ENCODE results near the gene CAMTA1.

Gene CAMTA1

GRCh38 chr1:7721940-7722669, 936.9 kb downstream of the CAMTA1 start:
- no peak for DNase-seq (ENCODE audit: low read depth in 2 of 2)

DNA sequence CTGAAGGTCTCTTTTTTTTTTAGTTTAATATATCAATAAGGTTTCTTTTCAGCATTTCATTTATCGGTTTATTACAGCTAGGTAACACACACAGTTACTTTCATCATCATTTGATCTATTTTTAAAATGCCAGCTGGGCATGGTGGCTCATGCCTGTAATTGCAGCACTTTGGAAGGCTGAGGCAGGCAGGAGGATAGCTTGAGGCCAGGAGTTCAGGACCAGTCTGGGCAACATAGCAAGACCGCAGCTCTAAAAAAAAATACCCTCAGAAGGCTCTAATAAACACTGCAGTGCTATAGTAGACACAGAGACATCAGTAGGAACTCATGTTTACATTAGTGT, 937.4 kb downstream of the CAMTA1 start:
- no peak for DNase-seq (ENCODE audit: low read depth in 2 of 2)

DNA sequence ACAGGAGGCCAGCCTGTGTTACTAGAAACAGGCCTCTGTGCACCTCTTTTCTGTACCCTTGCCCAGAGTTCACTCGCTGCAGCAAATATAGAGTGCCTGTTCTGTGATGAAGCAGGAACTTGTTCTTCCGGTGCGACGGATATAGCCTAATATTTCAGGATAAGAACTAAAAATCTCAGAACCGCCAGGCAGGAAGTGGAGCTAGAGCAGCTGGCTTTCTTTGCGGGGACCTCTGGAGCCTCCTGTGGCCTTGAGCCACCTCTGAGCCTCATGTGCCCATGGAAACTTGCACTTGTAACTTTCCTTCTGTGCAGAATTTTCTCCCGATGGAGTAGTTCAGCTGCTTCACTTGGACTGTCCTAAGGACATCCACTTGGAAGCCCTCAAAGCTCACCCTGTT, 941.4 kb downstream of the CAMTA1 start:
- no peak for DNase-seq (ENCODE audit: low read depth in 2 of 2)

GRCh38 chr1:7727809-7728471, 942.7 kb downstream of the CAMTA1 start:
- no peak for DNase-seq (ENCODE audit: low read depth in 2 of 2)

DNA sequence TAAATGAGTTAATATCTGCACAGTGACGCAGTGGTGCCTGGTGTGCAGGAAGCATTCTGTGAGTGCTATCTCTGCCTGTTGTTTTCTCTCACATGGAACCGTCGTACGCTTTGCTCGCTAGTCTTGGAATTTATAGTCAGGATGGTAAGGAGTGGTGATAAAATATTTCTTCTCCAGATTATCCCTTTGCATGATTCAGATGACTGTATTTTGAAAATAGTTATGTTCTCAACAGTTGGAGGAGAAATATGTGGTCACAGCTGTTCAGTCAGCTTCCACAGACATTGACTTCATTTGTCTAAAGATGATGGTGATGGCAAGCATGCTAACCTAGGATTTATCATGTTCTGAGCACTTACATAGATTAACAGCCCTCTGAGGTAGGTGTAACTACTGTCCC, 944.5 kb downstream of the CAMTA1 start:
- no peak for DNase-seq (ENCODE audit: low read depth in 2 of 2)

- DNase-seq (ENCODE audit: low read depth in 2 of 2): no peak
Measured at GRCh38 chr1:7732331-7732730, 947.1 kb downstream of the CAMTA1 start.

GRCh38 chr1:7733276-7733675, 948.0 kb downstream of the CAMTA1 start:
- no peak for DNase-seq (ENCODE audit: low read depth in 2 of 2)

DNA sequence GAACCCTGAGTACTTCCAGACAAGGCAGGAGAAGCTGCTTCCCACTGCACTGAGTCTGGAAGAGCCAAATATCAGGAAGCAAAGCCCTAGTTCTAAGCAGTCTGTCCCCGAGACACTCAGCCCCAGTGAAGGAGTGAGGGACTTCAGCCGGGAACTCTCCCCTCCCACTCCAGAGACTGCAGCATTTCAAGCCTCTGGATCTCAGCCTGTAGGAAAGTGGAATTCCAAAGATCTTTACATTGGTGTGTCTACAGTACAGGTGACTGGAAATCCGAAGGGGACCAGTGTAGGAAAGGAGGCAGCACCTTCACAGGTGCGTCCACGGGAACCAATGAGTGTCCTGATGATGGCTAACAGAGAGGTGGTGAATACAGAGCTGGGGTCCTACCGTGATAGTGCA, 952.8 kb downstream of the CAMTA1 start:
- no peak for DNase-seq (ENCODE audit: low read depth in 2 of 2)

GRCh38 chr1:7743346-7743745, 958.1 kb downstream of the CAMTA1 start:
- no peak for DNase-seq (ENCODE audit: low read depth in 2 of 2)

DNA sequence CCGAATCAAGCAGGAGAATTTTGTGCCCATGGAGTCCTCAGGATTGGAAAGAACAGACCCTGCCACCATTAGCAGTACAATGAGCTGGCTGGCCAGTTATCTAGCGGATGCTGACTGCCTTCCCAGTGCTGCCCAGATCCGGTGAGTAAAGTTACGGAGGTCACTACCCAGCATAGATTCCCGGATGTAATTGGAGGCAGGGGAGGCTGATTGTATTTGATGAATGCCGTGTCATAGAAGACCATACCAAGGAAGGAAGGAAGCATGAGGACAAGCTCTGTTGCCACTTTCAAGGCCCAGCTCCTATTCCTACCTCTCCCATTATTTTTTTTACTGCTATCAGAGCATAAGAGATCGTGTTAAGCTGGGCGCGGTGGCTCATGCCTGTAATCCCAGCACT, 959.6 kb downstream of the CAMTA1 start:
- DNase-seq (ENCODE audit: low read depth in 2 of 2): no peak

- DNase-seq (ENCODE audit: low read depth in 2 of 2): no peak
Measured at GRCh38 chr1:7745783-7746182, 960.5 kb downstream of the CAMTA1 start.

GRCh38 chr1:7747605-7748004, 962.4 kb downstream of the CAMTA1 start:
- no peak for DNase-seq (ENCODE audit: low read depth in 2 of 2)

GRCh38 chr1:7749126-7749525, 963.9 kb downstream of the CAMTA1 start:
- no peak for DNase-seq (ENCODE audit: low read depth in 2 of 2)

DNA sequence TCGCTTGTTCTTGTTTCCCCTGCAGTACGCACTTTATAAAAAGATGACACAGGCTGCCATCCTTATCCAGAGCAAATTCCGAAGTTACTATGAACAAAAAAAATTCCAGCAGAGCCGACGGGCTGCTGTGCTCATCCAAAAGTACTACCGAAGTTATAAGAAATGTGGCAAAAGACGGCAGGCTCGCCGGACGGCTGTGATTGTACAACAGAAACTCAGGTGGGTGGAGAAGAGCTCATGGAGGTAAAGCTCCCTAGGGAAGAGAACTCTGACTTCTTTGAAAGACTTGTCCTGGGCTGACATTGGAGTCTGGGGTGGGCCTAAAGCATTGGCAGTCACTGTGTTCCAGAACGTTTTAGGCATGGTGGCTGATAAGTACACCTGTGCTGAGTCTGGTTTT, 965.9 kb downstream of the CAMTA1 start:
- no peak for DNase-seq (ENCODE audit: low read depth in 2 of 2)

- DNase-seq (ENCODE audit: low read depth in 2 of 2): peak; percentile 20 to 24
Measured at GRCh38 chr1:7752512-7753417, 967.5 kb downstream of the CAMTA1 start.

DNA sequence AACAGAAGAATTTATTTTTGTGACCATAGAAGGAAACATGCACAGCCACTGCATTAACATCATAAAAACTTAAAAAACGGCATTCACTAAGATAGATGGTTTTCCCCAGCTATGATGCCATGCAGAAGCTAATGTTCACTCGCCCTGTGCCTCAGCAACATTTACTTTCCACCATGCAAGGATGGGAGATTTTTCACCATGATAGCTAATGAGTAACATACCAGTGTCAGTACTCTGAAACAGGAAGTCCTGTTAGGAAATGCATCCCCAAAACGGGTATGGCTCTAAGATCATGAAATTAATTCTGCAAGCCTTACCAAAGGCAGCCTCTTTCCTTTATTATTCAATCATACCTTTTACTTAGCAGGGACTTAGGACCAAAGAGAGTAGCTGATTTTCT, 968.4 kb downstream of the CAMTA1 start:
- DNase-seq (ENCODE audit: low read depth in 2 of 2): no peak

DNA sequence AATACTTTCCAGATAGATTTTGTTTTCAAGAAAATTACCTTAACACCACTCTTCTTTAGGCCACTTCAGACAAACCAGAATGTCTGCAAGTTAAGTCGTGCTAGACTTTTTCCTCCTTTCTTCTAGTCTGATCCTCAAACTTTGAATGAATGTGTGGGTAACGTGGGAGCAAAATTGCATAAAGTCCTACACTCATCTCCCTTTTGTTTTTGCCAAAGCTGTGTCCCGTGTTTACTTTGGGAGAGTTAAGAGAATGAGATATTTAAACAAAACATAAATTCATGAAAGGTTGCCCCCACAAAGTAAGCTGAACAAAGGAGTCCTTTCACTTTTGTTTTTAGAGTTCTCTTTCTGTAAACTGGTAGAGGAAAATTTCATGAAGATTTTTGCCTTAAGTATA, 969.0 kb downstream of the CAMTA1 start:
- DNase-seq (ENCODE audit: low read depth in 2 of 2): no peak

DNA sequence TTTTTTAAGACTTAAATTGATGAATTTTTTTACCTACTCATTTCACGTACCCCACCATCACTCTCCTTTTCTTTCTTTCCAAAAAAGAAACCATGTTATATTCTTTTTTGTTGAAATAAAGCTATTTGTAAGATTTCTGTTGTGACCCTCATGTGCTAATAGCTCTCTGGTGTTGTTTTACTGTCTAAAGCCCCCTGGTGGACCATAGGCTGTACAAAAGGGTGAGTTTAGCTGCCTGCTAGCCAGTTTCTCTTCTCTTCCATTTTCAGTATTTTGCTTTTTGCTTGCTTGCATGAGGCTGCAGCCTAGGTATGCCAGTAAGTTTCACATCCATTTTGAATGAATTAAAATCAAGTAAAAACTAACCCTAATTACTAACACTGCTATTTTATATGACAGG, 970.2 kb downstream of the CAMTA1 start:
- no peak for DNase-seq (ENCODE audit: low read depth in 2 of 2)

- no peak for DNase-seq (ENCODE audit: low read depth in 2 of 2)
Measured at GRCh38 chr1:7760245-7760644, 975.0 kb downstream of the CAMTA1 start.

- DNase-seq (ENCODE audit: low read depth in 2 of 2): no peak
Measured at GRCh38 chr1:7761103-7761502, 975.8 kb downstream of the CAMTA1 start.

DNA sequence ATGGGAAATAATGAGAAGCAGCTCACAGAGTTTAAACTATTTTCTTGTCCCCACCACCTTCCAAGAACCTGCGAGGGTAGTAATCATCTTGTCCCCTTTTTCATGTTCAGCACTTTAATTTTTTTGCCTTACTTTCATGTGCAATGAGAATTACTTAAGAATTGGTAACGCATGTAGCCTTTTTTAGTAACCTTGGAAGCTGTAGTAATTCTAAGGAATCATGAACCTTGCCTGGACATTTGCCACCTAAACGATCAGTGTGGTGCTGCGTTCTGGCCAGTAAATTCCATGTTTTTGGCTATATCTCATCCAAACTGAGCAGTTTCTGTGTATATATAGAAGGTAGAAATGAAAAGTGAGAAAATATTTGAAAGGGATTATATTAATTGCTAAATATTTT, 981.9 kb downstream of the CAMTA1 start:
- no peak for DNase-seq (ENCODE audit: low read depth in 2 of 2)

DNA sequence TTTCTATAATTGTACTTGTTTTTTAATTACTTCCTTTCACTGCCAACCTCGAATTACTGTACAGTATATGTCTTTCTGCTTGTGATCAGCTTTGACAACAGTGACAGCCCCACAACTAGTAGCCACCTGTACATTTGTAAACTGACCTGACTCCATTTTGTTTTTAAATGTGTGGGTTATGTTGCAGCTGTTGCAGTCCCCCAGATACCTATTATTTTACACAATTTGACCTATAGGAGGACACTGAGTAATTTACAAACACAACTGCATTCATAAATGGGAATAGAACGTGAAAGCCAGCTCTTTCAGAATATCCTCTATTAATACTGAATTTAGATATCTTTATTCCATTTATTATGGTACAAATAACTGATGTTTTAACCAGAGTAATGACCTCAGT, 983.3 kb downstream of the CAMTA1 start:
- DNase-seq (ENCODE audit: low read depth in 2 of 2): no peak
